B cell (primary cell): ENCODE measurements around the gene FAM76A. TPM values are rescaled to one million over a fixed set of nuclear protein-coding genes. Genes with fewer than 3 reads are reported as not detected.

Source experiments
- polyA plus RNA-seq: library from polyadenylated mRNA; depleted of rRNA; stranded (reverse); fragments of >200 nt; gene quantifications from 2 replicates; pipeline ENCODE4 v1.2.3, GENCODE V29; 2012
- small RNA-seq: library from RNA; depleted of rRNA; stranded (forward); fragments of <200 nt; gene quantifications from one replicate; pipeline ENCODE3, GENCODE V24; 2012; ENCODE audit warnings: low replicate concordance, low read depth; ENCODE audit not compliant: insufficient read length
- total RNA-seq, 2 donors: library from RNA; stranded (reverse); fragments of 120-200 nt in 1 of 2; gene quantifications; 1 replicate in 1 of 2; 2 replicates in 1 of 2; pipeline versions ENCODE4 v1.2.3 to v1.2.4, GENCODE V29; 2013 to 2022

FAM76A gene
- total and polyA plus RNA-seq, 2 donors (not counting 1 experiment from before 2014, with no cell fraction given) = 11.7 to 25.0 TPM

Small RNA genes within 50 kb of the gene (small RNA-seq; reads per million reads assigned to genes)
- not detected for gene AL020997.2
- not detected for gene RNU6-424P

Other genes starting within 250 kb of the FAM76A start
- gene WASF2, start 235.8 kb upstream of the FAM76A start, total RNA-seq = 166 and 169 TPM in 2 replicates
- 59.5 and 67.4 TPM in 2 replicates for gene WASF2, start 235.8 kb upstream of the FAM76A start, polyA plus RNA-seq
- 29.9 and 32.0 TPM in 2 replicates for gene AHDC1, start 121.8 kb upstream of the FAM76A start, total RNA-seq
- gene AHDC1, start 121.8 kb upstream of the FAM76A start, polyA plus RNA-seq = 5.5 and 6.2 TPM in 2 replicates
- gene FGR, start 90.8 kb upstream of the FAM76A start, total RNA-seq = 56.6 and 57.0 TPM in 2 replicates
- 236 and 295 TPM in 2 replicates for gene FGR, start 90.8 kb upstream of the FAM76A start, polyA plus RNA-seq
- 12.0 and 12.7 TPM in 2 replicates for gene IFI6, start 53.8 kb upstream of the FAM76A start, total RNA-seq
- gene IFI6, start 53.8 kb upstream of the FAM76A start, polyA plus RNA-seq = 9.4 and 11.7 TPM in 2 replicates
- gene STX12, start 47.3 kb downstream of the FAM76A start, total RNA-seq = 29.4 and 36.4 TPM in 2 replicates
- 20.5 and 34.6 TPM in 2 replicates for gene STX12, start 47.3 kb downstream of the FAM76A start, polyA plus RNA-seq
- gene PPP1R8, start 104.8 kb downstream of the FAM76A start, total RNA-seq = 45.1 and 45.4 TPM in 2 replicates
- 15.7 and 23.9 TPM in 2 replicates for gene PPP1R8, start 104.8 kb downstream of the FAM76A start, polyA plus RNA-seq
- 221 and 230 TPM in 2 replicates for gene THEMIS2, start 146.6 kb downstream of the FAM76A start, total RNA-seq
- gene THEMIS2, start 146.6 kb downstream of the FAM76A start, polyA plus RNA-seq = 32.2 and 72.0 TPM in 2 replicates
- 60.0 and 60.2 TPM in 2 replicates for gene RPA2, start 188.6 kb downstream of the FAM76A start, total RNA-seq
- gene RPA2, start 188.6 kb downstream of the FAM76A start, polyA plus RNA-seq = 30.0 and 37.2 TPM in 2 replicates
- gene SMPDL3B, start 209.0 kb downstream of the FAM76A start, total RNA-seq = not detected in 2 replicates
- gene SMPDL3B, start 209.0 kb downstream of the FAM76A start, polyA plus RNA-seq = 0.22 TPM in 1 of 2 replicates, not detected in the other
- 8.7 and 10.1 TPM in 2 replicates for gene XKR8, start 234.0 kb downstream of the FAM76A start, total RNA-seq
- 2.2 and 3.4 TPM in 2 replicates for gene XKR8, start 234.0 kb downstream of the FAM76A start, polyA plus RNA-seq